Islet of Langerhans (tissue), 1 donor: ENCODE data around the gene RAB36.

ENCODE experiments used
- FAIRE-seq: peaks from one replicate; lab custom pipeline; 2011; peaks lifted over from hg19 to GRCh38; lab: Jason Lieb, UNC

Gene RAB36

GRCh38 chr22:23108249-23109078 lies 36.8 kb upstream of the RAB36 start:
- FAIRE-seq: no peak

- FAIRE-seq: no peak
These were observed 36.3 kb upstream of the RAB36 start for GRCh38 chr22:23109079-23109347.

- no peak for FAIRE-seq
These were observed 35.8 kb upstream of the RAB36 start for GRCh38 chr22:23109441-23109978.

- FAIRE-seq: peak; percentile 13
These were observed 34.9 kb upstream of the RAB36 start for GRCh38 chr22:23110190-23110921.

GRCh38 chr22:23110922-23111527 lies 34.3 kb upstream of the RAB36 start:
- no peak for FAIRE-seq

GRCh38 chr22:23112472-23113012 lies 32.7 kb upstream of the RAB36 start:
- FAIRE-seq: no peak

GRCh38 chr22:23113067-23113846 lies 32.0 kb upstream of the RAB36 start:
- no peak for FAIRE-seq

GRCh38 chr22:23113847-23114720 lies 31.2 kb upstream of the RAB36 start:
- no peak for FAIRE-seq

GRCh38 chr22:23114721-23115020 lies 30.6 kb upstream of the RAB36 start:
- FAIRE-seq: no peak

GRCh38 chr22:23115369-23115768 lies 29.9 kb upstream of the RAB36 start:
- no peak for FAIRE-seq

GRCh38 chr22:23115825-23116494 lies 29.3 kb upstream of the RAB36 start:
- no peak for FAIRE-seq

- FAIRE-seq: no peak
These were observed 28.6 kb upstream of the RAB36 start for GRCh38 chr22:23116506-23117263.

- FAIRE-seq: no peak
These were observed 28.0 kb upstream of the RAB36 start for GRCh38 chr22:23117275-23117674.

GRCh38 chr22:23117891-23118646 lies 27.2 kb upstream of the RAB36 start:
- FAIRE-seq: no peak

GRCh38 chr22:23118647-23119493 lies 26.4 kb upstream of the RAB36 start:
- FAIRE-seq: no peak

GRCh38 chr22:23119494-23120414 lies 25.5 kb upstream of the RAB36 start:
- FAIRE-seq: no peak

- no peak for FAIRE-seq
These were observed 24.8 kb upstream of the RAB36 start for GRCh38 chr22:23120415-23120899.
